ENCODE measurements around the gene FFAR1.

GRCh38 chr19:35373492-35373891 lies 25.8 kb downstream of the FFAR1 start:
- TF ChIP-seq EZH2 (IDR thresholded peaks at IDR 0.05; ENCODE audit: borderline replicate concordance, insufficient read depth, low read depth, low read length, poor library complexity, severe bottlenecking) (no peak), CTCF (IDR thresholded peaks at IDR 0.05) (no peak)
